HG03469 (cell line): ENCODE data around the gene CFAP46.

Experiments used
- ATAC-seq: cut with Tn5 transposase; IDR thresholded peaks from one replicate; pipeline ENCODE4 v1.9.1; 2021; ENCODE audit warnings: mild to moderate bottlenecking, moderate library complexity, moderate number of reproducible peaks; ENCODE audit not compliant: unreplicated experiment

The CFAP46 gene

GRCh38 chr10:132946806-132947546 is 4.6 kb upstream of the CFAP46 start:
- no peak for ATAC-seq

GRCh38 chr10:132946311-132946710 is 3.9 kb upstream of the CFAP46 start:
- no peak for ATAC-seq

- ATAC-seq, result no peak
These were observed 3.5 kb upstream of the CFAP46 start for GRCh38 chr10:132945894-132946255.

- no peak for ATAC-seq
These were observed 2.9 kb upstream of the CFAP46 start for GRCh38 chr10:132945125-132945893.

- no peak for ATAC-seq
These were observed 2.1 kb upstream of the CFAP46 start for GRCh38 chr10:132944510-132944909.

- ATAC-seq, result no peak
These were observed 1.5 kb upstream of the CFAP46 start for GRCh38 chr10:132943791-132944404.

- no peak for ATAC-seq
These were observed 854 bp upstream of the CFAP46 start for GRCh38 chr10:132943058-132943790.

- ATAC-seq, result no peak
These were observed 724 bp downstream of the CFAP46 start for GRCh38 chr10:132941640-132942051.

- no peak for ATAC-seq
These were observed 1.4 kb downstream of the CFAP46 start for GRCh38 chr10:132940791-132941465.

- no peak for ATAC-seq
These were observed 2.2 kb downstream of the CFAP46 start for GRCh38 chr10:132939957-132940790.

GRCh38 chr10:132939378-132939955 is 2.9 kb downstream of the CFAP46 start:
- ATAC-seq, result no peak

- ATAC-seq, result no peak
These were observed 3.7 kb downstream of the CFAP46 start for GRCh38 chr10:132938472-132939339.

GRCh38 chr10:132937861-132938260 is 4.5 kb downstream of the CFAP46 start:
- ATAC-seq, result no peak

- ATAC-seq, result no peak
These were observed 7.4 kb downstream of the CFAP46 start for GRCh38 chr10:132934953-132935352.

- ATAC-seq, result no peak
These were observed 8.9 kb downstream of the CFAP46 start for GRCh38 chr10:132933308-132934042.

GRCh38 chr10:132932461-132933307 is 9.7 kb downstream of the CFAP46 start:
- ATAC-seq, result no peak
